HG02885 (cell line): ENCODE data around the gene MOCS1.

Experiments
- ATAC-seq: cut with Tn5 transposase; IDR thresholded peaks from one replicate; pipeline ENCODE4 v1.9.1; 2021; ENCODE audit warnings: mild to moderate bottlenecking; ENCODE audit not compliant: unreplicated experiment, poor library complexity

Gene MOCS1

DNA sequence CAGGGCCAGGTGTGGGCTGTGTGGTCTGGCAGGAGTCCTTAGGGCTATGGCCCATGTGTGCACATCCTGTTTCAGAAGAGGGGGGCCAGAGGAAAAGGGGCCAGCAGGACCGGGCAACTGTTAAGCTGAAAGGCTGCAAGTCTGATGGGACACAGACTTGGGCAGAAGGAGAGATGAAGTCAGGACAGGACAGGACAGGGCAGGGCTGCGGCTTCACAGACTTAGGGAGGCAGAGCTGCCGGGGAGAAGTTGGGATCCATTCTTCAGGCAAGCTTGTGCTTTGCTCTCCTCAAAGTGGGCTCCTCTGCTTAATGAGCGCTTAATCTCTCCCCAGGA, 28.7 kb downstream of the MOCS1 start:
- ATAC-seq = no peak

GRCh38 chr6:39904946-39905639, 29.2 kb downstream of the MOCS1 start:
- no peak for ATAC-seq

GRCh38 chr6:39903656-39904055, 30.6 kb downstream of the MOCS1 start:
- ATAC-seq = no peak

GRCh38 chr6:39902786-39903465, 31.3 kb downstream of the MOCS1 start:
- no peak for ATAC-seq

GRCh38 chr6:39902136-39902535, 32.1 kb downstream of the MOCS1 start:
- ATAC-seq = no peak

DNA sequence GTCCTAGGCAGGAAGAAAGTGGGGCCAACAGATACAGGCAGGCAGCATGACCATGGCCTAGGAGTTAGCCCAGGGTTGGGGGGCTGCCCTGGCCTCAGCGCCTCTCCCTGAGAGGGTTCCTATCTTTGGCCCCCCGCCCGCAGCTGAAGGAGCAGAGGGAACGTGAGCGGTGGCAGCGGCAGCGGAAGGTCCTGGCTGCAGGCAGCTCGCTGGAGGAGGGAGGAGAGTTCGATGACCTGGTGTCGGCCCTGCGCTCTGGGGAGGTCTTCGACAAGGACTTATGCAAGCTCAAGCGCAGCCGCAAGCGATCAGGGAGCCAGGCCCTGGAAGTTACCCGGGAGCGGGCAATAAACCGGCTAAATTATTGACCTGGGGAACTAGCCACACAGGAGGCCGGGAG, 32.6 kb downstream of the MOCS1 start:
- ATAC-seq = no peak

- ATAC-seq = no peak
Observed at GRCh38 chr6:39901116-39901655, 33.1 kb downstream of the MOCS1 start.

GRCh38 chr6:39899554-39900295, 34.5 kb downstream of the MOCS1 start:
- ATAC-seq = no peak

DNA sequence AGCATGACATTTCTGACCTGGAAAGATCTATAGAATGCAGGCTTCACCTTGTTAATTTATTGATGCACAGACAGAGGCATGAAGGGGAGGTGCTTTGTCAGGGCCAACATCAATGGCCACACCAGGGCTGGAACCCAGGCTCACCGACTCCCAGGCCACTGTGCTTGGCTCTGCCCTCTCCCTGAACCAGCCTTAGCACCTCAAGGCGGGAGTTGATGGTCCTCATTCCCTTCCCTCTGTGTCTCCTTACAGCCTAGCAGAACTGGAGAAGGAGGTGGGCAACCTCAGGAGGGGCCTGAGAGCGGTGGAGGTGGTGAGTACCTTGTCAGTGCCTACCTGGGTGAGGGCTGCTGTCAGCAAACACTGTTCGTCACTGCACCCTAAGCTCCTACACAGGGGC, 35.6 kb downstream of the MOCS1 start:
- ATAC-seq = no peak

DNA sequence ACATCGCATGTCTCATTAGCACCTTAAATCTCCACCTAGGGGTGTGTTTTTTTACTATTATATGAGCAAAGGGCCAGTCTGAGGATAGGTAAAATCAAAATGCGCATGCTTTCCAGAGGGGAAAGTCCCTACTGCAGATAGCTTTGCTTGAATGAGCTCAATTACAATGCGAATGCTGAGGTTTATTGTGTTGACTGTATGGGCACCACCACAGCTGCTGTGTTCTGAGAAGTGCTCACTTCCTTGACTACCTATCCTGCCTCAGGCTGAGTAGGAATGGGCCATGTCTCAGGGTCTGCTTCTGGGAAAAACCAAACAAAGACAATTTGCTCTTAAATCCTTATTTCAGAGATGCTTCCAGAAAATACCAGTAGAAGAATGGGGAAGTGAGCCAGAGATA, 36.6 kb downstream of the MOCS1 start:
- no peak for ATAC-seq

DNA sequence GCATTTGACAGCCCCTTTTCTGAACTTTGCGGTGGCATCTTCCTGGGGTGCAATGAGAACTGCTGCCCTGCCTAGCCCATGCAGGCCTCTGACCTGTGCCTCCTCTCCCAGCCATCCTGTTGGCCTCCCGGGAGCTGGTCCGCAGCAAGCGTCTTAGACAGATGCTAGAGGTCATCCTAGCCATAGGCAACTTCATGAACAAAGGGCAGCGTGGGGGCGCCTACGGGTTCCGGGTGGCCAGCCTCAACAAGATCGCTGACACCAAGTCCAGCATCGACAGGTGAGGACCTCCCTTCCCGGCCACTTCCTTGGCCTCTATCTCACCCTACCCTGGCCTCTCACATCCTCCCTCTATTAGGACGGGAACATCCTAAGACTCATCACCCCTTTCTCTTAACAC, 37.6 kb downstream of the MOCS1 start:
- ATAC-seq = no peak

- ATAC-seq = no peak
Observed at GRCh38 chr6:39893286-39893685, 41.0 kb downstream of the MOCS1 start.

DNA sequence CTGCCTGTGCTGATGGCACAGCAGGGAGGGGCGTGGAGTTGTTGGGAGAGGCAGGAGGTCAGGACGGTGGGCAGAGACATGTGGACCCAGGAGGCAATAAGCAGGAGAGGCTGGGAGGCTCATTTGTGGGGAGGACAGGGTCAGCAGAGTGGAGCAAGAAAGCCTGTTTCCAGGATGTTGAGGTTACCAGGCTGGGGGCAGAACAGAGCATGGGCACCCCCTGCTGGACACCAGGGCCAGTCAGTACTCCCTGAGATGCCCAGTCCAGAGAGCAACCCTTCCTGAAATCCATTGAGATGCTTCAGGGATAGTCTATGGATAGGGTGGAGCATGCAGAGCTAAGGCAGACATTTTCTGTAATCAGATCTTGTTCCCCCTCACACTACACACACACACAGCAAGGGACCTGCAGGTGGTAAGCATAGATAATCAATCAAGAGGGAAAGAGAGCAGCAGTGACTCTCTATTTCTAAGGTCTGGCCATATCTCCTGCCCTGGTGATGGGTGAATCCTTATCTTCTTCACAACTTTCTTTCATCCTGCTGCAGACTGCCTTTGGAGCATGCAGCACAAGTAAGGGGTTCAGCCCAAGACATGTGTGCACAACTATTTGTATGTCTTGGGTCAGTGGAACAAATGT, 41.7 kb downstream of the MOCS1 start:
- ATAC-seq = no peak

GRCh38 chr6:39891976-39892375, 42.3 kb downstream of the MOCS1 start:
- no peak for ATAC-seq

- no peak for ATAC-seq
Observed at GRCh38 chr6:39891353-39891752, 42.9 kb downstream of the MOCS1 start.

DNA sequence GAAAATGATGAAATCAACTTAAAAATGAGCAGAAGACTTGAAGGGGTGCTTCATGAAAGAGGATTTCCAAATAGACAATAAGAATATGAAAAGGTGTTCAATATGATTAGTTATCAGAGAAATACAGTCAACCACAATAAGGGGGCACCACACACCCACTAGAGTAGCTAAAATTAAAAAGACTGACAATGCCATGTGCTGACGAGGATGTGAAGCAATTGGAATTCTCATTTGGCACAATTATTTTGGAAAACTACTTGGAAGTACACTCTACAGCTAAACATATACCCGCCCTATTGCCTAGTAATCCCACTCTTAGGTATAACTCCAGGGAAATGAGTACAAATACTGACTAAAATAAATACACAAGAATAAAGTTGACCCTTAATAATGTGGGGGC, 45.0 kb downstream of the MOCS1 start:
- no peak for ATAC-seq

DNA sequence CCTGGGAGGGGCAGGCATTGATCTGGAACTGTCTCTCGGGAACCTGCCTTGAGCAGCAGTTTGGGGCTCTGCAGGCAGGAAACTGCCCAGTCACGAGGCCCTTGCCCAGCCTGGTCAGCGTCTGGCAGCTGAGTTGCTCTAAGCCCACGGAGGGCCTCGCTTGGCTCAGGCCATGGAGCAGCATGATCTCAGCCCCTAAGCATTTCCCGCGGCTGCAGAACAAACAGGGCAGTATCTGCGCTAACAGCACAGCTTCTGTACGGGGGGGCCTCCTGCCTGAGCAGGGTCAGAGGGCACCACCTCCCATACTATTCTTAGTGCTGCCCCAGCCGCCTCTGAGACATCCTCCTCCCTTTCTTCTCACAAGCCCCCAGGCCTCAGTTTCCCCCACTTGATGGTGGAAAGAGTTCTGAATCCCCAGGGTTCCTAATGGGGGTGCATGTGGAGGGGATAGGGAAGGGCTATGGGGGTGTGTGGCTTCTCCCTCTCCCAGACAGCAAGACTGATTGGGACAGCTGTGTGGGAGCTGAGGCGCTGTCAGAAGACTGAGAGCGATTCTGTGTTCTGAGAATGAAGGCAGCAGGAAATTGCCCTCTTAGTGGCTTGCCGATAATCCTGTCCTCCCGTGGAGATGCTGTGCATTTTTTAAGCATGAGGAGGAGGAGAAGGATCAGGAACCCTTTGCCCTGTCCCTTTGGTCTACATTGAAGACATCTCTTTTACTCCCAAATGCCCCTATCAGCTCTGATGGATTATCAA, 46.4 kb downstream of the MOCS1 start:
- ATAC-seq = no peak

GRCh38 chr6:39886871-39887270, 47.4 kb downstream of the MOCS1 start:
- no peak for ATAC-seq

DNA sequence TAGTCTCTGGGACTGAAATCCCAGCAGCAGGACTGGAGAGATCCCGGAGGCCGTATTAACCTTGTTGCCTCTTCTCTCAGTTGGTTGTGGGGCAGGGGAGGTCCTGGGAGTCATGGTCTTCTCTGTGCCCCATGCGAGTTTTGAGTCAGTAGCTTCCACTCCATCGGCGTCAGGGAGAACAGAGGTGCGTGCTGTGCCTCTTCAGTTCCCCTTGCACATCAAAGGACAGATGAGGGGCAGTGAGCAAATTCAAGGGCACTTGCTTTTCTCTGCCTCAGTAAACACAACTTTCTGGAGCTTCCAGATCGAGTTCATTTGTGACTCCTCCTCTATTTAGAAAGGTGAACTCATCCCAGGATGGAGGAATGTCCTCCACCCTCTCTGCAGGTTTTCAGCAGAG, 48.6 kb downstream of the MOCS1 start:
- ATAC-seq = no peak

DNA sequence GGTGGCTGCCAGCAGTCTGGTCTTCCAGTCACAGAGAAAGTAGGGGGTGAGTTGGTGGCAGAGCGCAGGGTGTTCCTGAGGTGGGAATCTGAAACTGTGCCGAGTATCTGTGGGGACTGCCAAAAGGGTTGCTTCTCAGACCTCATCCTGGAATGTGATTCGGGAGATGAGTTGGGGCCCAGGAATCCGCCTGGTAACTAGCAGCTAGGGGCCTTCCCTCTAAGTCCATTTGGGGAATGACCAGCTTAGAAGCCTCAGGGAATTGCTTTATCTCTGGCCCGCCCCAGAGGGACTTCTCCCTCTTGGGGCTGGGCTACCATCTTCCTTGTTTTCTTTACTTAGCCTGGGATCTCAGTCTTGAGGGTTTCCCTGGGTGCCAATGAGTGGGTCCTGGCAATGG, 49.6 kb downstream of the MOCS1 start:
- no peak for ATAC-seq
